Right lobe of liver (tissue), 6 donors: Measurements from ENCODE around the gene TAS2R1. TPM values are rescaled to one million over a fixed set of nuclear protein-coding genes. Genes with fewer than 3 reads are reported as not detected.

Experiments used
- ATAC-seq, 4 donors: fragments of 200-7000 bp; cut with Tn5 transposase; one replicate each; pipeline ENCODE4 v1.9.1; 2020; ENCODE audit warnings: mild to moderate bottlenecking in 4 of 4, moderate library complexity in 4 of 4
- DNase-seq, 3 donors: peaks; one replicate each; pipeline ENCODE4 v3.0.0-alpha.2; 2020
- H3K27ac ChIP-seq, 3 donors: fragments of 200-600 bp; one replicate each; pipeline ENCODE4 v1.8.0; 2022
- H3K27me3 ChIP-seq, 2 donors: fragments of 200-600 bp; one replicate each; pipeline ENCODE4 v1.8.0; 2022
- H3K36me3 ChIP-seq, 4 donors: fragments of 200-600 bp; sonication (generic) in 1 of 4; one replicate each; pipeline versions ENCODE4 v1.5.1 to v1.8.0; 2017 to 2022; ENCODE audit warnings: control low read depth in 1 of 4
- H3K4me1 ChIP-seq, 4 donors: fragments of 200-600 bp; sonication (generic) in 1 of 4; one replicate each; pipeline versions ENCODE4 v1.5.1 to v1.8.0; 2017 to 2022; ENCODE audit warnings: control low read depth in 1 of 4
- H3K4me3 ChIP-seq, 3 donors: fragments of 200-600 bp; one replicate each; pipeline ENCODE4 v1.8.0; 2022
- H3K9me3 ChIP-seq, 4 donors: fragments of 200-600 bp; sonication (generic) in 1 of 4; one replicate each; pipeline versions ENCODE4 v1.5.1 to v1.8.0; 2017 to 2022; ENCODE audit warnings: control low read depth in 1 of 4
- POLR2A ChIP-seq: fragments of 450-650 bp; IDR thresholded peaks from one replicate; pipeline ENCODE4 v1.6.1; 2017; ENCODE audit warnings: antibody characterized with exemption, mild to moderate bottlenecking
- WGBS: methylation state at CpG from one replicate; pipeline ENCODE4 v1.1.6; 2018; ENCODE audit warnings: low coverage, low lambda C conversion rate; ENCODE audit not compliant: insufficient coverage; ENCODE audit errors: missing lambda C conversion rate; 5-methylcytosine and 5-hydroxymethylcytosine counted together
- intact Hi-C, 2 donors: fragments of 100-400 bp; cut with DNase I; formaldehyde crosslinking; loops; one replicate each; pipeline versions ENCODE4 v1.11.2 to v1.14.1; 2022
- total RNA-seq, 6 experiments: library from RNA; depleted of rRNA in 2 of 6; stranded (reverse); fragments of >200 nt in 2 of 6; fragmentation: NEBNext Ultra II Directional in 3 of 6; extraction: Animal tissue kit (Norgen Biotek cat#: 25700) in 3 of 6; gene quantifications; one replicate each; pipeline versions ENCODE4 v1.1.0 to v1.2.4, GENCODE V29; 2016 to 2023
- TF ChIP-seq, protein P1 (sequence below), 4 donors: fragments of 200-600 bp in 3 of 4; fragments of 450-650 bp in 1 of 4; IDR thresholded peaks; one replicate each; pipeline versions ENCODE4 v1.5.1 to v1.8.0; 2016 to 2022; ENCODE audit warnings: antibody characterized with exemption in 4 of 4, mild to moderate bottlenecking in 2 of 4
- donor health status: DM: no; HTN: yes; CAD: no.
- donor health status: DM: no; HTN: no; CAD: no.
- donor health status: DM: no; HTN: no; CAD: no.
- donor health status: DM: no; HTN: yes; CAD: no.
- donor health status: DM: no; HTN: yes; CAD: no.

TAS2R1 gene
- total RNA-seq, 6 experiments from 2014 or later, result not detected

GRCh38 chr5:9622971-9623421 lies 7.2 kb downstream of the TAS2R1 start:
- no peaks in the 10 kb centered on the region for H3K36me3 ChIP-seq
- no peaks in the 10 kb centered on the region for H3K27me3 ChIP-seq
- WGBS, result 14% methylated on average over 4 of the region's 5 CpGs
- intact Hi-C loops, result no loop called here
- H3K27ac ChIP-seq, result no peak overlapping the region
- H3K4me1 ChIP-seq, result no peaks in the 10 kb centered on the region
- H3K4me3 ChIP-seq, result no peak overlapping the region
- no peak for DNase-seq
- ATAC-seq, result peak in 3 of 4 donors; percentile 29 to 41 (median 36)
- TF ChIP-seq POLR2A, result no peak
- TF ChIP-seq, protein P1, sequence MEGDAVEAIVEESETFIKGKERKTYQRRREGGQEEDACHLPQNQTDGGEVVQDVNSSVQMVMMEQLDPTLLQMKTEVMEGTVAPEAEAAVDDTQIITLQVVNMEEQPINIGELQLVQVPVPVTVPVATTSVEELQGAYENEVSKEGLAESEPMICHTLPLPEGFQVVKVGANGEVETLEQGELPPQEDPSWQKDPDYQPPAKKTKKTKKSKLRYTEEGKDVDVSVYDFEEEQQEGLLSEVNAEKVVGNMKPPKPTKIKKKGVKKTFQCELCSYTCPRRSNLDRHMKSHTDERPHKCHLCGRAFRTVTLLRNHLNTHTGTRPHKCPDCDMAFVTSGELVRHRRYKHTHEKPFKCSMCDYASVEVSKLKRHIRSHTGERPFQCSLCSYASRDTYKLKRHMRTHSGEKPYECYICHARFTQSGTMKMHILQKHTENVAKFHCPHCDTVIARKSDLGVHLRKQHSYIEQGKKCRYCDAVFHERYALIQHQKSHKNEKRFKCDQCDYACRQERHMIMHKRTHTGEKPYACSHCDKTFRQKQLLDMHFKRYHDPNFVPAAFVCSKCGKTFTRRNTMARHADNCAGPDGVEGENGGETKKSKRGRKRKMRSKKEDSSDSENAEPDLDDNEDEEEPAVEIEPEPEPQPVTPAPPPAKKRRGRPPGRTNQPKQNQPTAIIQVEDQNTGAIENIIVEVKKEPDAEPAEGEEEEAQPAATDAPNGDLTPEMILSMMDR (IDR thresholded peaks at IDR 0.05), result no peak
- H3K9me3 ChIP-seq, result no peaks in the 10 kb centered on the region

DNA sequence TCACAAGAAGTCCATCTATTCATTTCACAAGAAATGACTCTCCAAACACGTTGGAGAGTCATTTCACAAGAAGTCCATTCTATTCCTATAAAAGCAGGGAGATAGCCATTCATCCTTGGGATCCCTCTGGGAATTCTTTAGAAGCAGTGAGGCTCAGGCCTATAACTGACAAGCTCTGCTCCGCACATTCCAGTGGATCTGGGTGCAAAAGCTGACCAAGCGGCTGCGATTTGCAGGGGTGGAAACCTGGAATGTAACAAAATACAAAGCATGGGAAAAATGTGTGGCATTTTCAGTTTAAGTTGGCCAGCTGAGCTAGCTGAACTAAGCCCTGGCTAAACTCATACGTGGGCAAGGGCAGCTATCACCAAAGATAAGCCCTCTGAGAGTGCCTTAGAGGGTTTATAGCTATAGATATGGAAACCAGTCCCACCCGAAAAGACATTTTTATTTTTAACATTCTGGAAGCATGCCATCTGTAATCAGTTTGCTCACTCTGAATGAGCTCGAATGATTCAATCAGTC lies 8.7 kb downstream of the TAS2R1 start:
- H3K4me1 ChIP-seq, result no peaks in the 10 kb centered on the region
- H3K9me3 ChIP-seq, result no peaks in the 10 kb centered on the region
- DNase-seq (no peak), ATAC-seq (no peak)
- H3K27ac ChIP-seq, result no peak overlapping the region
- 51% methylated on average over 7 of the region's 7 CpGs for WGBS
- TF ChIP-seq, protein P1 (IDR thresholded peaks at IDR 0.05), result no peak
- H3K4me3 ChIP-seq, result no peak overlapping the region
- intact Hi-C loops, result no loop called here
- no peaks in the 10 kb centered on the region for H3K27me3 ChIP-seq
- no peaks in the 10 kb centered on the region for H3K36me3 ChIP-seq

- ATAC-seq (no peak), DNase-seq (no peak)
- no peak for TF ChIP-seq POLR2A
- TF ChIP-seq, protein P1 (IDR thresholded peaks at IDR 0.05), result no peak
- no peaks in the 10 kb centered on the region for H3K27me3 ChIP-seq
- intact Hi-C loops, result no loop called here
- H3K27ac ChIP-seq, result no peak overlapping the region
- 51% methylated on average over 5 of the region's 5 CpGs for WGBS
- H3K4me3 ChIP-seq, result no peak overlapping the region
- no peaks in the 10 kb centered on the region for H3K9me3 ChIP-seq
- H3K36me3 ChIP-seq, result no peaks in the 10 kb centered on the region
- no peaks in the 10 kb centered on the region for H3K4me1 ChIP-seq
These were observed 10.6 kb downstream of the TAS2R1 start for GRCh38 chr5:9619331-9620092.

DNA sequence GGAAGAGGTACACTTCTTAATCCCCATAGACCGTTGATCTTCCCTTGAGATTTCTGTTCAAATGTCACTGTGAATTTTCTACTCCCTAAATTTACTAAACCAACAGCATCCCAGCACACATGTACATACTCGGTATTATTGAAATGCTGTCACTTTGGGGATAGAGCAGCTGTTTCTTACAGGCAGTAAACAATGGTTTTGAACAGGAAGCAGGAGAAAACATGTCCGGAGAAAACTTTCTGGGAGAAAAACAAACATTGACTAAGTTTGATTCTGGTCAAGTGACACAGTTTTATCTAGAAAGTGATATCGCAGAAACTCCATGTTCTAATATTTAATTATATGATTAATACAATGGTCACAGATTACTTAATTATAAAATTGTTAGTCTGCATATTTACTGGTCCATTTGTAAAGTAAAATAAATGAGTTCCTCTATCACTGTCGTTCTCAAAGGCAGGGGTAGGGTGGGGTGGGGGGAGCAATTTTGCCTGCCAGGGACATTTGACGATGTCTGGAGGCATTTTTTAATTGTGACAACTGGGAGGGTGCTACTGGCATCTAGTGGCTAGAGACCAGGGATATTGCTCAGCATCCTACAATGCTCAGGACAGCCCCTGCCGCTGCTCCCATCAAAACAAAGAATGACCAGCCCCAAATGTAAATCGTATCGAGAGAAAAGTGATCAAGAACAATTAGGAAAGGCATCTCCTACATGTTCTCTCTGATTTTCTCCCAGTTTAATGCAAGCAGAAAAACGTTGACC lies 12.2 kb downstream of the TAS2R1 start:
- ATAC-seq (peak in 1 of 4 donors; percentile 46), DNase-seq (no peak)
- intact Hi-C loops, result no loop called here
- 17% methylated on average over 10 of the region's 10 CpGs for WGBS
- TF ChIP-seq, protein P1 (IDR thresholded peaks at IDR 0.05), result peak in 2 of 4 donors; percentile 4 to 24
- TF ChIP-seq POLR2A, result no peak
- Histone ChIP-seq H3K36me3 (no peaks in the 10 kb centered on the region), H3K9me3 (no peaks in the 10 kb centered on the region), H3K4me1 (no peaks in the 10 kb centered on the region), H3K27me3 (no peaks in the 10 kb centered on the region), H3K4me3 (no peak overlapping the region), H3K27ac (no peak overlapping the region)
